GM12878 (cell line): ENCODE data around the gene XAB2. TPM values are rescaled to one million over a fixed set of nuclear protein-coding genes. Genes with fewer than 3 reads are reported as not detected.
A peak's percentile ranks its signal among the peaks of the same experiment; 100 is the strongest.

Experiments
- ATAC-seq: fragments of 200-7000 bp; cut with Tn5 transposase; 3 replicates; pipeline ENCODE4 v1.9.1; 2020; ENCODE audit warnings: mild to moderate bottlenecking, moderate library complexity
- BruUV-seq: library from RNA; stranded (reverse); fragments of 400-500 nt; replicated peaks from 2 replicates; lab custom pipeline; 2021; lab: Mats Ljungman, UMichigan
- CTCF ChIA-PET: fragments of 300-600 bp; sonication (Branson Sonifier 250); formaldehyde crosslinking; extraction: SDS; loops from one replicate; lab custom pipeline; 2021; ENCODE audit warnings: inconsistent platforms; lab: Yijun Ruan, JAX
- POLR2A ChIA-PET: fragments of 350-600 bp; formaldehyde crosslinking; extraction: SDS; loops from one replicate; lab custom pipeline; 2021; ENCODE audit warnings: inconsistent platforms; lab: Charles Lee
- RAD21 ChIA-PET: fragments of 300-600 bp; sonication (Branson Sonifier 250); formaldehyde crosslinking; loops from one replicate; lab custom pipeline; 2023; ENCODE audit warnings: antibody characterized with exemption; ENCODE audit not compliant: unreplicated experiment; lab: Charles Lee
- SMC1A ChIA-PET: fragments of 300-600 bp; sonication (Branson Sonifier 250); formaldehyde crosslinking; loops from one replicate; lab custom pipeline; 2023; ENCODE audit not compliant: unreplicated experiment, uncharacterized antibody; lab: Charles Lee
- DNase-seq: peaks from one replicate; pipeline ENCODE4 v3.0.0-alpha.2; 2011; ENCODE audit warnings: low read depth, low spot score
- FAIRE-seq: peaks from 3 replicates; lab custom pipeline; 2011; peaks lifted over from hg19 to GRCh38; lab: Jason Lieb, UNC
- H2AFZ ChIP-seq: 2 replicates; pipeline ENCODE4 v1.6.0; 2011; ENCODE audit warnings: low read depth, low read length, control low read depth; ENCODE audit not compliant: control insufficient read depth
- H3K27ac ChIP-seq: 2 replicates; pipeline ENCODE4 v1.5.1; 2011; ENCODE audit warnings: control low read depth; ENCODE audit not compliant: control insufficient read depth, insufficient read depth
- H3K27me3 ChIP-seq, 2 experiments: replicated peaks in 1 of 2; 2 replicates each; pipeline versions ENCODE4 v1.6.0 to v1.6.1; 2011; ENCODE audit warnings: low read length in 1 of 2; ENCODE audit not compliant: control insufficient read depth in 2 of 2, insufficient read depth in 2 of 2
- H3K36me3 ChIP-seq, 2 experiments: 2 replicates each; pipeline ENCODE4 v1.5.1; 2011; ENCODE audit warnings: low read length in 1 of 2; ENCODE audit not compliant: control insufficient read depth in 2 of 2, insufficient read depth in 2 of 2
- H3K4me1 ChIP-seq: 2 replicates; pipeline ENCODE4 v1.6.1; 2011; ENCODE audit warnings: mild to moderate bottlenecking, low read length, moderate library complexity, mixed read lengths; ENCODE audit not compliant: control insufficient read depth, insufficient read depth
- H3K4me2 ChIP-seq: 2 replicates; pipeline ENCODE4 v1.6.0; 2011; ENCODE audit warnings: control low read depth; ENCODE audit not compliant: control insufficient read depth, insufficient read depth
- H3K4me3 ChIP-seq: fragments of 200-600 bp; sonication (generic); 2 replicates; pipeline ENCODE4 v1.5.1; 2016
- H3K79me2 ChIP-seq: 2 replicates; pipeline ENCODE4 v1.6.0; 2011; ENCODE audit warnings: low read length; ENCODE audit not compliant: control insufficient read depth, insufficient read depth
- H3K9ac ChIP-seq: 2 replicates; pipeline ENCODE4 v1.8.0; 2011; ENCODE audit warnings: low read length, control low read depth, mixed read lengths; ENCODE audit not compliant: control insufficient read depth, insufficient read depth
- H3K9me3 ChIP-seq: replicated peaks from 3 replicates; pipeline ENCODE4 v1.5.1; 2011; ENCODE audit warnings: mild to moderate bottlenecking, low read length; ENCODE audit not compliant: control insufficient read depth, insufficient read depth
- H4K20me1 ChIP-seq: 2 replicates; pipeline ENCODE4 v1.6.0; 2011; ENCODE audit not compliant: control insufficient read depth, insufficient read depth
- ASH2L ChIP-seq: fragments of 300-600, 200-600 bp; sonication (generic); IDR thresholded peaks from 2 replicates; pipeline ENCODE4 v1.6.1; 2017; ENCODE audit warnings: low read depth, mild to moderate bottlenecking, borderline replicate concordance
- EED ChIP-seq: sonication (generic); IDR thresholded peaks from 2 replicates; pipeline ENCODE4 v1.6.1; 2016; ENCODE audit warnings: antibody characterized with exemption, low read depth
- NR2C2 ChIP-seq: IDR thresholded peaks from 2 replicates; pipeline ENCODE4 v1.6.1; 2011; ENCODE audit warnings: borderline replicate concordance, low read depth; ENCODE audit not compliant: control insufficient read depth, insufficient read length
- PBX3 ChIP-seq: IDR thresholded peaks from 2 replicates; pipeline ENCODE4 v1.6.1; 2011; ENCODE audit warnings: mild to moderate bottlenecking, low read depth, low read length, moderate library complexity; ENCODE audit not compliant: insufficient replicate concordance
- POLR2AphosphoS5 ChIP-seq: IDR thresholded peaks from 2 replicates; pipeline ENCODE4 v1.6.1; 2011; ENCODE audit warnings: mild to moderate bottlenecking, low read length, inconsistent platforms
- SREBF2 ChIP-seq: IDR thresholded peaks from 2 replicates; pipeline ENCODE4 v1.6.1; 2012; ENCODE audit warnings: mild to moderate bottlenecking, low read length
- TAF1 ChIP-seq: IDR thresholded peaks from 2 replicates; pipeline ENCODE4 v1.6.1; 2011; ENCODE audit warnings: mild to moderate bottlenecking, low read depth, low read length, borderline replicate concordance
- TARDBP ChIP-seq: IDR thresholded peaks from 2 replicates; pipeline ENCODE4 v1.6.1; 2016; ENCODE audit warnings: borderline replicate concordance
- WGBS: methylation state at CpG from one replicate; pipeline ENCODE4 v1.1.6; 2016; ENCODE audit warnings: low lambda C conversion rate; ENCODE audit not compliant: insufficient replicate concordance, insufficient coverage; ENCODE audit errors: missing lambda C conversion rate; 5-methylcytosine and 5-hydroxymethylcytosine counted together
- in situ Hi-C: fragments of 300-500 bp; cut with MboI; formaldehyde crosslinking; loops from 9 replicates; pipeline ENCODE4 v1.14.3; 2018; ENCODE audit warnings: mixed read lengths
- intact Hi-C: fragments of 100-400 bp; cut with micrococcal nuclease; formaldehyde crosslinking; loops from one replicate; pipeline ENCODE4 v1.14.2; 2022; ENCODE audit not compliant: unreplicated experiment
- polyA plus RNA-seq, 11 experiments: library from polyadenylated mRNA; depleted of rRNA in 4 of 11; unstranded in 6 of 11; stranded (reverse) in 5 of 11; fragments of >200 nt; fragmentation: Nextera tagmentation in 4 of 11; fragmentation: Illumina TruSeq in 1 of 11; extraction: Ambion mirVana in 4 of 11; extraction: Trizol in 1 of 11; gene quantifications; 1 replicate in 1 of 11; 2 replicates in 10 of 11; pipeline versions ENCODE4 v1.2.1 to v1.2.3, GENCODE V29; 2011 to 2016; ENCODE audit warnings: inconsistent platforms in 2 of 11, missing spikeins in 2 of 11, low read depth in 1 of 11
- total RNA-seq, 4 experiments: library from RNA; depleted of rRNA in 3 of 4; stranded (reverse); fragments of >200 nt in 3 of 4; fragmentation: Illumina TruSeq in 1 of 4; extraction: Trizol in 1 of 4; gene quantifications; 2 replicates each; pipeline versions ENCODE4 v1.2.1 to v1.2.3, GENCODE V29; 2013 to 2021

The XAB2 gene
- total and polyA plus RNA-seq, 10 of the 15 experiments (the other 5 are each of a cell fraction or from before 2014, with no cell fraction given): 0.34 to 45.1 (median 18.8) TPM

- TF ChIP-seq SREBF2: no peak
- TF ChIP-seq NR2C2: no peak
- no peak for TF ChIP-seq ASH2L
- TF ChIP-seq PBX3: no peak
Measured at GRCh38 chr19:7631577-7631976, 2.2 kb upstream of the XAB2 start (continued).

- ChIA-PET CTCF (interaction anchor here (0.9 to 2.0 kb wide), 4 partner anchors 60 to 275 kb away, joined by 3 to 11 read pairs (median 3); no protein-coding TSS in a partner anchor), SMC1A (no interaction called here), RAD21 (interaction anchor here (0.6 to 1.9 kb wide), 5 partner anchors 32 to 529 kb away, joined by 3 to 11 read pairs (median 3); no protein-coding TSS in a partner anchor), POLR2A (interaction anchor here (1.1 kb wide), 1 partner anchor 93 kb away, joined by 3 read pairs; the partner anchor contains the start of gene PNPLA6)
- no peak for DNase-seq
- FAIRE-seq: no peak
- no peak for ATAC-seq
- Histone ChIP-seq H3K27ac (peak overlapping the region; percentile 80), H3K4me3 (peak overlapping the region; percentile 96), H3K4me2 (peak overlapping the region; percentile 95), H2AFZ (peak overlapping the region; percentile 42), H3K4me1 (peaks cover 13% of the 10 kb centered on the region), H3K27me3 (no peaks in the 10 kb centered on the region), H4K20me1 (no peaks in the 10 kb centered on the region), H3K79me2 (peaks cover 41% of the 10 kb centered on the region), H3K9me3 (no peaks in the 10 kb centered on the region), H3K9ac (peak overlapping the region; percentile 94), H3K36me3 (peaks cover 1 to 7% of the 10 kb centered on the region in 2 experiments; a peak in 3 of 4 replicates)
- in situ Hi-C loops (no loop called here), intact Hi-C loops (no loop called here)
- TF ChIP-seq EED: no peak
- TF ChIP-seq TAF1: no peak
- no peak for TF ChIP-seq POLR2AphosphoS5
- no peak for TF ChIP-seq TARDBP
- WGBS: 0% methylated on average over 15 of the region's 15 CpGs
- TSS peak; percentile 89 for BruUV-seq
Measured at GRCh38 chr19:7628589-7629311, 595 bp downstream of the XAB2 start.
